ENCODE measurements around the gene ACP3. TPM values are rescaled to one million over a fixed set of nuclear protein-coding genes. Genes with fewer than 3 reads are reported as not detected.
"Not testable (repeated sequence)": the region's sequence is repeated elsewhere in the genome, so short reads cannot be mapped to it uniquely, and the experiment has no call there.

The ACP3 gene
- total RNA-seq, 1 donor from 2014 or later, result 1.3 TPM

GRCh38 chr3:132310057-132310456 is 7.2 kb upstream of the ACP3 start:
- intact Hi-C loops (cut with micrococcal nuclease); DNase-seq; H3K4me3 ChIP-seq; H3K9me3 ChIP-seq (replicated peaks); H3K27me3 ChIP-seq (ENCODE audit: low read depth); H3K4me1 ChIP-seq; H3K27ac ChIP-seq (replicated peaks); H3K36me3 ChIP-seq: not testable (repeated sequence)

- Histone ChIP-seq H3K9me3 (replicated peaks) (no peaks in the 10 kb centered on the region), H3K36me3 (no peaks in the 10 kb centered on the region), H3K27ac (replicated peaks) (no peak overlapping the region), H3K4me3 (no peak overlapping the region), H3K27me3 (ENCODE audit: low read depth) (no peaks in the 10 kb centered on the region), H3K4me1 (no peaks in the 10 kb centered on the region)
- no peak for TF ChIP-seq CTCF (IDR thresholded peaks at IDR 0.05; ENCODE audit: borderline replicate concordance)
- intact Hi-C loops (cut with micrococcal nuclease), result no loop called here
- DNase-seq, result no peak
These were observed 5.9 kb upstream of the ACP3 start for GRCh38 chr3:132311316-132311715.

GRCh38 chr3:132311841-132312240 is 5.4 kb upstream of the ACP3 start:
- intact Hi-C loops (cut with micrococcal nuclease), result no loop called here
- TF ChIP-seq CTCF (IDR thresholded peaks at IDR 0.05; ENCODE audit: borderline replicate concordance), result no peak
- H3K27ac ChIP-seq (replicated peaks), result no peak overlapping the region
- no peaks in the 10 kb centered on the region for H3K9me3 ChIP-seq (replicated peaks)
- H3K27me3 ChIP-seq (ENCODE audit: low read depth), result no peaks in the 10 kb centered on the region
- DNase-seq, result no peak
- no peaks in the 10 kb centered on the region for H3K36me3 ChIP-seq
- no peak overlapping the region for H3K4me3 ChIP-seq
- H3K4me1 ChIP-seq, result peaks cover 1% of the 10 kb centered on the region

- H3K4me3 ChIP-seq, result no peak overlapping the region
- H3K36me3 ChIP-seq, result no peaks in the 10 kb centered on the region
- intact Hi-C loops (cut with micrococcal nuclease), result no loop called here
- H3K27ac ChIP-seq (replicated peaks), result no peak overlapping the region
- H3K27me3 ChIP-seq (ENCODE audit: low read depth), result no peaks in the 10 kb centered on the region
- H3K4me1 ChIP-seq, result peaks cover 19% of the 10 kb centered on the region
- no peak for DNase-seq
- no peak for TF ChIP-seq CTCF (IDR thresholded peaks at IDR 0.05; ENCODE audit: borderline replicate concordance)
- no peaks in the 10 kb centered on the region for H3K9me3 ChIP-seq (replicated peaks)
These were observed 1.4 kb upstream of the ACP3 start for GRCh38 chr3:132315851-132316250.

GRCh38 chr3:132318451-132318850 is 1.2 kb downstream of the ACP3 start:
- H3K27me3 ChIP-seq (ENCODE audit: low read depth), result no peaks in the 10 kb centered on the region
- TF ChIP-seq CTCF (IDR thresholded peaks at IDR 0.05; ENCODE audit: borderline replicate concordance), result no peak
- H3K4me3 ChIP-seq, result peak overlapping the region; percentile 36
- intact Hi-C loops (cut with micrococcal nuclease), result no loop called here
- peaks cover 19% of the 10 kb centered on the region for H3K4me1 ChIP-seq
- H3K27ac ChIP-seq (replicated peaks), result peak overlapping the region; percentile 65
- no peak for DNase-seq
- H3K36me3 ChIP-seq, result no peaks in the 10 kb centered on the region
- no peaks in the 10 kb centered on the region for H3K9me3 ChIP-seq (replicated peaks)

- H3K4me1 ChIP-seq, result peaks cover 19% of the 10 kb centered on the region
- no peaks in the 10 kb centered on the region for H3K36me3 ChIP-seq
- no peaks in the 10 kb centered on the region for H3K9me3 ChIP-seq (replicated peaks)
- intact Hi-C loops (cut with micrococcal nuclease), result no loop called here
- H3K27ac ChIP-seq (replicated peaks), result no peak overlapping the region
- DNase-seq, result no peak
- no peak for TF ChIP-seq CTCF (IDR thresholded peaks at IDR 0.05; ENCODE audit: borderline replicate concordance)
- H3K4me3 ChIP-seq, result no peak overlapping the region
- no peaks in the 10 kb centered on the region for H3K27me3 ChIP-seq (ENCODE audit: low read depth)
These were observed 4.1 kb downstream of the ACP3 start for GRCh38 chr3:132321304-132321703.

All from left ventricle myocardium inferior (tissue), 1 donor.